ENCODE results near the gene CFL1.

CFL1 gene

DNA sequence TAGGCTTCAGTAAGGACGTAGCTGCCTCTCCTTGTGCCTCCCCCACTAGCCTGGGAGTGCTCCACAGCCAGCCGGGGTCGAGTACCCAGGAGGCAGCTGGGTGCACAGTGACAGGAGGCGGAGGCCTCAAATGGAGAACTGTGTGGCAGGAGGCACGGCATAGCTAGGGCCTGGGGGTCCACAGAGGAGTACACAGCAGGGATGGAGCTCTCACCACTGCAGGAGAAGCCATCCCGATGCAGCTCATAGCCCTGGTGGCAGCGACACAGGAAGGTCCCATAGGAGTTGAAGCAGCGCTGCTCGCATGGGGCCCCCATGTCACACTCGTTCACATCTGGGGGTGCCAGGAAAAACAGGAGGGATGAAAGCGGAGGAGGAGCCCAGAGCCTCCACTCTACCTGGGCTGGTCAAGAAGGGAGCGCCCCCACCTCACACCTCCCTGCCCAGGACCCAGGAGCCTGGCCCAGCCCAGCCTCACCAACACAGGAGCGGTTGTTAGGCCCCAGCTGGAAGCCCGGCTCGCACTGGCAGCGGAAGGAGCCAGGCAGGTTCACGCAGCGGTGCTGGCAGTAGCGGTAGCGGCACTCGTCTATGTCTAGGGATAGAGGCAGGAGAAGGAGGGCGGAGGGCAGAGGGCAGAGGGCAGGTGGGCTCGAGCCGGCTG lies 11.8 kb upstream of the CFL1 start:
- DNase-seq (ENCODE audit: low read depth): no peak

DNA sequence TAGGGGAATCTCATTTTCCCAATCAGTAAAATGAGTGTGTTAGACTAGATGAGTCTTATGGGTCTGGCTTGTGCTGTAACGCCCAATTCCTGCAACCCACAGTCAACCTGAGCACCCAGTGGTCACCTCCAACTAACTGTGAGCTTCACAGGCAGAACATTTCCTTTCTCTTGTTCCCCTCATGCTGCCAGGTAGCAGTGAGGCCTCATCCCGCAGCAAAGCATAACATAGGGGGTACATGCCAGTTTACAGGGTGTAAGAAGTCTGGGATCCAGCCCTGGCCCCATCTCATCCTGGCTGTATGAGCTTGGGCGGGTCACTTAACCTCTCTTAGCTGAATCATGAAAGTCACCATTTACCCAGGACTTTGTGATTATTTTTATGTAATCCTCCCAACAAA lies 10.9 kb upstream of the CFL1 start:
- DNase-seq (ENCODE audit: low read depth): no peak

DNA sequence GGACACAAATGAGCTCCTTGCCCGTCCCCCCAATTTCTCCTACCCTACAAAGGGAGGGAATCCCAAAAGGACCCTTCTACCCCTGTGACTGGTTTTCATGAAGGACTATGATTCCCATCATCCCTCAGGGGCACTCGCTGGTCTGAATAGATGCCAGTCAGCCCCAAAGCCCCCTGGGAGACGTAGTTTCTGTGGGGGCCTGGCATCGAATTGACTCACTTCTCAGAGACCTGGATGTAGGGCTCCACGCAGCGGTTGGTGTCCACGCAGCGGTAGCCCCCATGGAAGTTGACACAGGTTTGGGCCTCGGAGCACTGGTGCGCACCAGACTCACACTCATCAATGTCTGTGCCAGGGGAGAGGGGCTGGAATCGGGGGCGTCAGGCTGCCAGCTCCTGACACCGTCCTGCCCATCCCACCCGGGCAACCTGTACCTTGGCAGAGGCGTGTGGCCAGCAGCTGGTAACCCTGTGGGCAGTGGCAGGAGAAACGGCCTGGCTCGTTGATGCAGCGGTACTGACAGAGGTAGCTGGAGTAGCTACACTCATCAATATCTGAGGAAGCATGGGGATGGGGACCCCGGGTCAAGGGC lies 10.2 kb upstream of the CFL1 start:
- no peak for DNase-seq (ENCODE audit: low read depth)

DNA sequence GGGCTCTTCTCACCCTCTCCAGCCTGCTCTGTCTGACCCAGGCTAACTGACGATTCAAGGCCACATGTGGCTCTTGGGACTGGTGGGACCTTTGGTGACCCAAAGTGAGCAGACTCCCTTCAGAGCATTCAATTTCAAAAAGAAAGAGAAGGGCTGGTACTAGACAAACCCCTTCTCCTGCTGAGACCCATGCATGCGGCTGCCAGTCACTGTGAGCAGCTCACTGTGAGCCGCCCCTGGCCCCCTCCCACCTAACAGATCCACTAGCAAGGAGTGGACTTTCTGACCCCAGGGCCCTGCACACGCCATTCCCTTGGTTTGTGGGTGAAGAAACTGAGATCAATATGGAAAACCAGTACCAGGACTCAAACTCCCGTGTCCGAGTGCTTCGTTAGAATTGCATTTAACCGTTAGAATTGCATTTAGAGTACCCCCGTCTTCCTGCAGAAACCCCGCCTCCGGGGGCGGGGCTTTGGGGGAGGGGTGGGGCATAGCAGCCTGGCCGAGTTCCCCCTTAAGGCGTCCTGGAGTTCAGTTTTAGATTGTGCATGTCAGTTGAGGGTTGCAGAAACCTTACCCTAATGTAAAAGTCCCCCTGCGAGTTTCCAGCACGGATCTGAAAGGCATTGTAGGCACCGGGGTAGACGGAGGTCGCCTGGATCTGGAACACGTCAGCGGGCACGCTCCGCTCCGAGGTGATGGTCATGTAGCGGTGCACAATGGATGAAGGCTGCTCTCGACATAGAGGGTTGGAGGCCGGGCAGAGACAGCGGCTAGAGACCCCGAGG lies 9.5 kb upstream of the CFL1 start:
- DNase-seq (ENCODE audit: low read depth): no peak

DNA sequence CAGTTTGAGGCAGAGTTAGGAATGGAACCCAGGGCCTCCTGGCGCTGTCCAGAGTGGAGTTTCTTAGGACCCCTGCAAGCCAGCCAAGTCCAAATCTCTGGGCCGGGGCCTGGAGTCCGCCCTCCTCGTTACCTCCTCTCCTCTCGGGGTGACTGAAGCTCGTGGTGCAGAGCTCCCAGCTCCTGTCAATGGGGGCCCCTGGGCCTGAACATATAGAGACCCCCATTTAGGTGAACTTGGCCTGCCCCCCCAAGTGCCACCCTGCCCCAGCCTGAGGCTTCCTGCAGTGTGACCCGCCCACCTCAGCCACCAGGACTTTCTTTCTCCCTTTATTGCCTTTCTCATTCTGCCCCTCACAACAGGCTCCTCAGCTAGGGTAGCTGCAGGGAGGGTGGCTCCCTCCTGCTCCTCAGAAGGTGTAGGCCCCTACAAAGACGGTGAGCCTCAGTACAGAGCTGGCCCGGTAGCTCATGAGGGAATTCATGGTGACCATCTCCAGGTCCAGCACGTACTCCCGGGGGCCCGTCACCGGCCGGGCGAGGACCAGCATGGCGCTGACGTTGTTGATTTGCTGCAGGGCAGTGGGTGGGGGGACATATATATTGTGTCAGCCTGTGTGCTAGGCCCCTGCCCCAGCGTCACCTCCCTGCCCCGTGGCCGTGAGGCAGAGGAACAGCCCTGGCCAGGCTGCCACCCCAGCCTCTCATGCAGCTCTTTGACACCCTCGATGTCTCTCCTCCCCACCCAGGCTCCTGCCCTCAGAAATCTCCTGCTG lies 8.7 kb upstream of the CFL1 start:
- DNase-seq (ENCODE audit: low read depth): no peak

DNA sequence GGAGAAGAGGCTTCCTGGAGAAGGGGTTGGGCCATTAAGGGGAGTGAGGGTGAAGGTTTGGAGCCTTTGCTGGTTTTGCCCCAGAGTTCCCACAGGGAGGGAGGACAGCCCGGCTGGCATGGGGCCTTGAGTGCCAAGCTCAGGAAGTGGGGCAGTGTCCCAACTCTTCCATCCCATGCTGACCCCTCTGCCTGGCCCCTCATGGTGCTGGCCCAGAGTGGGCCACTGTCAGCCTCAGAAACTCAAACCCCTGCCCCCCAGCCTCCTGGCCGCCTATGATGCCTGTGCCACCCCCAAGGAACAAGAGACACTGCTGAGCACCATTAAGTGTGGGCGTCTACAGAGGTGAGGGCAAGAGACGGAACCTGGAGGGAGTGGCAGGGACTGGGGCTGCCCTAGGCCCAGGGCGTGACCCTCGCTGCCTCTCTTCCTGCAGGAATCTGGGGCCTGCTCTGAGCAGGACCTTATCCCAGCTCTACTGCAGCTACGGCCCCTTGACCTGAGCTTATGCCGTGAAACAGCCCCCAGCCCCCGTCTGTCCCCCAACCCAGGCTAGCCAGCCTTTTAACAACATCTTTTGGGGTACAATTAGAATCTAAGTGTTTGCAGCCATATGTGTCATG lies 7.7 kb upstream of the CFL1 start:
- DNase-seq (ENCODE audit: low read depth): no peak

DNA sequence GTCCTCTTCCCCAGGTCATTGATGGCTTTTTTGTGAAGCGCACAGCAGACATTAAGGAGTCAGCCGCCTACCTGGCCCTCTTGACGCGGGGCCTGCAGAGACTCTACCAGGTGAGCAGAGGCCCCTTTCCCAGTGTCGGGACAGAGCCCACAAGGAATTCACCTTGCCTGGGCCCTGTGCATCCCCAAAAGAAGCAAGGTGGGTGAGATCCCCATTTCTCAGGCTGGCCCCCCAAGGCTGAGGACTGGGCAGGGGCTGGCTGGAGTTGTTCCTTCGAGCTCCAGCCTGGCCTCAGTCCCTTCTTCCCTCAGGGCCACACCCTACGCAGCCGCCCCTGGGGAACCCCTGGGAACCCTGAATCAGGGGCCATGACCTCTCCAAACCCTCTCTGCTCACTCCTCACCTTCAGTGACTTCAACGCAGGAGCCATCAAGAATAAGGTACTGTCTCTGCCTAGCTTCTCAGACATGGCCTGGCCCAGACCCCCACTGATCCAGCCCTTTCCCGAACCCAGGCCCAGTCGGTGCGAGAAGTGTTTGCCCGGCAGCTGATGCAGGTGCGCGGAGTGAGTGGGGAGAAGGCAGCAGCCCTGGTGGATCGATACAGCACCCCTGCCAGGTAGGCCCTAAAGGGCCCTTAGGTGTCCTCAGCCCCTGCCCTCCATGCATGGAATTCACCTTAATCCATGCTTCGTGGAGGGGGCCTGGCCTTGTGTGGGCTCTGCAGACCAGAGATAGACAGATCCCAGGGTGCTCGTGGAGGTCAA lies 6.9 kb upstream of the CFL1 start:
- no peak for DNase-seq (ENCODE audit: low read depth)

DNA sequence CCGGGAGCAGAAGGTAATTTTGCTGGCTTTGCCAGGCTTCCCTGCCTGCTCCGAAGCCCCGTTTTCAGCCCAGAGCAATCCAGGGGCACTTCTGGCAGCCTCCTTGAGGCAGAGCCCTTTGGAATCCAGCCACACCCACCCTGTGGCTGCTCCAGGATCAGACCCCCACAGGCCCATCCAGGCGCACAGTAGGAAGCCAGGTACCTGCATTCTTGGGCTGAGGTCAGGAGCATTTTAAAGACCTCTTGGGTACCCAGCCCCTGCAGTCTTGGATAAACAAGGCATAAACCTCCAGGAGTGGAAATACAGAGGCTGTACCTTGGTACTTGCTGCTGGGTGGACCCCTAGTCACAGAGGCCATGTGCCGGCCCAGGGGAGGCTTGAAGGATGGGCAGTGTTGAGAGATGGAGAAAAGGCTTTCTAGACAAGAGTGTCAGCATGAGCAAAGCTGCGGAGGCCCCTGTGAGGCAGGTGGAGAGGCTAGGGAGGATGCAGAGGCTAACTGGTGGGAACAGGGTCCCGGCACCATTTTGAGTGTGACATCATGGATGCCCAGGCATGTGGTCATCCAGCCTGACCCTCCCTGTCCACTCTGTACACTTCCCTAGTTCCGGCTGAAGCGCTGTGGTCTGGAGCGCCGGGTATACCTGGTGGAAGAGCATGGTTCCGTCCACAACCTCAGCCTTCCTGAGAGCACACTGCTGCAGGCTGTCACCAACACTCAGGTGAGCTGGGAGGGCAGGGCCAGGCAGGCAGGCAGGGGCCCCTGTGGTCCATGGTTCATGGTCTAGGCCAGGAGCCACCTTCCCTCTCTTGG lies 6.1 kb upstream of the CFL1 start:
- DNase-seq (ENCODE audit: low read depth): no peak

DNA sequence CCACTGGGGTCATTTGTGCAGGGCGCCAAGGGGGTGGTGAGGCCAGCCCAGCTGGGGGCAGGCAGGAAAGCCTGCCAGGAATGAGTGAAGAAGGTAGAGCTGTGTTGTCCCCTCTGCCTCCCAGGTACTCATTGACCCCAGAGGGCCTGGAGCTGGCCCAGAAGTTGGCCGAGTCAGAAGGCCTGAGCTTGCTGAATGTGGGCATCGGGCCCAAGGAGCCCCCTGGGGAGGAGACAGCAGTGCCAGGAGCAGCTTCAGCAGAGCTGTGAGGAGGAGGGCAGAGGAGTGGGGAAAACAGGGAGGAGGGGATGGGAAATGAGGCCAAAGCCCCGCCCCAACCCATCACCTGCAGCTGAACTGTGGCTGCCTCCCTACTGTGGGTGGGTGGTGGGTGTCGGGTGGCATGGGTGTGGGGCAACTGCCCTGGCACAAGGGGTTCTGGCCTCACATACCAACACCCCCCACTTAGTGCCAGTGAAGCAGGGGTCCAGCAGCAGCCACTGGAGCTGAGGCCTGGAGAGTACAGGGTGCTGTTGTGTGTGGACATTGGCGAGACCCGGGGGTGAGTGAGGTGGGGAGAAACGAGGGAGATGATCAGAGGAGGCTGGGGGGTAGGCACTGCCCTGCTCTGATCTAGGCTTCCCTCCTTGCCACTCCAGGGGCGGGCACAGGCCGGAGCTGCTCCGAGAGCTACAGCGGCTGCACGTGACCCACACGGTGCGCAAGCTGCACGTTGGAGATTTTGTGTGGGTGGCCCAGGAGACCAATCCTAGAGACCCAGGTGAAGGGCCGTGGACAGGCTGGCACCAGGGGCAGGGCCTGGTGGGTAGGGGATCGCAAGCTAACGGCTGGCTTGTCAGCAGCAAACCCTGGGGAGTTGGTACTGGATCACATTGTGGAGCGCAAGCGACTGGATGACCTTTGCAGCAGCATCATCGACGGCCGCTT lies 5.2 kb upstream of the CFL1 start:
- DNase-seq (ENCODE audit: low read depth): no peak

DNA sequence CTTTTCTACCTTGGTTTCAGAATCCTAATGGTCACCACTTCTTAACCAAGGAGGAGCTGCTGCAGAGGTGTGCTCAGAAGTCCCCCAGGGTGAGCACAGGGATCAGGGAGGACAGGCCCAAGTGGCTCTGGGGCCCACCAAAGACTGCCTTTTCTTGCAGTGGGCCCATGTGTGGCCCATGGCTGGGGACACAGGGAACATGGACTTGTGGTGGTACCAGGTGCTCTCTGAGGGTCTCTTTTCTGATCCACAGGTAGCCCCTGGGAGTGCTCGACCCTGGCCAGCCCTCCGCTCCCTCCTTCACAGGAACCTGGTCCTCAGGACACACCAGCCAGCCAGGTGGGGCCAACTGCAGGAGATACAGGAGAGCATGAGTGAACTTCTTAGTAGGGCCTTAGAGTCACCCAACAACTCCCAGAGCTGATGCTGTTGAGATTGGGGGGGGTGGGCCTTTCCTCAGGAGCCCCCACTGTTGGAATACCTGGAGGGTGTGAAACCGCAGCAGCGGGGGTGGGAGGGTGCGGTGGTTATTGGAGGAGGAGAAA lies 4.3 kb upstream of the CFL1 start:
- DNase-seq (ENCODE audit: low read depth): no peak

DNA sequence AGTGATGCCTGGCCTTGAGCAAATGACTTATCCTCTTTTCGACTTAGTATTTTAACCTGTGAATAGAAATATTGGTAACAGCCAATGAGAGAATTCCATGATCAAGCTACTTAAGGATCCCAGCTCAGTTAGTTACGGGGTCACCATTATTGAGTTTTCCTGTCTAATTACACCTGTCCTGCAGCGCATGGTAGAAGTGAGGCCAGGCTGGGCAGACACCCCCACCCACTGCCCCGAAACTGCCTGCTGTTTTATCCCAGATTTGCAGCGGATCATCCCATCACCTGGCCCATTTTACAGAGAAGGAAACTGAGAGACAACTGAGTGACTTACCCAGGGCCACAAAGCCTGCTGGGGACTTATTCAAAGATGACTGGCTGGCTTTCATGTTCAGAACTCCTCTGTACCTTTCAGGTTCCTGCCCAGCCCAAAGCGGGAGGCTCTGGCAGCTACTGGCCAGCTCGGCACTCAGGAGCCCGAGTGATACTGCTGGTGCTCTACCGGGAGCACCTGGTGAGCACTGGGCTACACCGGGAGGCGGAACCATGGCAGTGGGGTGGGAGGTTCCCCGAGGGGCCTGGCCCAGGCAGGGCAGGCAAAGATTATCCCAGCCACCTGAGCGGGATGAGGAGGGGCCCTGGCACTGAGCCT lies 3.7 kb upstream of the CFL1 start:
- no peak for DNase-seq (ENCODE audit: low read depth)

DNA sequence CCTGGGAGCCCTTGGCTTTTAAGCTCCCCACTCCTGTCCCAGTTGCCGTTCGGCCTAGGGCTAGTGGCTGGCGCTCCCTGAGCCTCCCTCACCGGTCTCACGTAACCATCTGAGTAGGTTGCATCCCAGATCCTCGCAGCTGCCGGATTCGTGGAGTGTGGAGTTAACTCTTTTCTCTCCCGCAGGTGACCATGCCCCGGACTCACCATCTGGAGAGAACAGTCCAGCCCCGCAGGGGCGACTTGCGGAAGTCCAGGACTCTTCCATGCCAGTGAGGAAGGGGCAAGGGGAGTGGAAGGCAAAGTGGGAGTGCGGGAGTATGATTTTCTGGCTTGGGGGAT lies 3.2 kb upstream of the CFL1 start:
- no peak for DNase-seq (ENCODE audit: low read depth)

DNA sequence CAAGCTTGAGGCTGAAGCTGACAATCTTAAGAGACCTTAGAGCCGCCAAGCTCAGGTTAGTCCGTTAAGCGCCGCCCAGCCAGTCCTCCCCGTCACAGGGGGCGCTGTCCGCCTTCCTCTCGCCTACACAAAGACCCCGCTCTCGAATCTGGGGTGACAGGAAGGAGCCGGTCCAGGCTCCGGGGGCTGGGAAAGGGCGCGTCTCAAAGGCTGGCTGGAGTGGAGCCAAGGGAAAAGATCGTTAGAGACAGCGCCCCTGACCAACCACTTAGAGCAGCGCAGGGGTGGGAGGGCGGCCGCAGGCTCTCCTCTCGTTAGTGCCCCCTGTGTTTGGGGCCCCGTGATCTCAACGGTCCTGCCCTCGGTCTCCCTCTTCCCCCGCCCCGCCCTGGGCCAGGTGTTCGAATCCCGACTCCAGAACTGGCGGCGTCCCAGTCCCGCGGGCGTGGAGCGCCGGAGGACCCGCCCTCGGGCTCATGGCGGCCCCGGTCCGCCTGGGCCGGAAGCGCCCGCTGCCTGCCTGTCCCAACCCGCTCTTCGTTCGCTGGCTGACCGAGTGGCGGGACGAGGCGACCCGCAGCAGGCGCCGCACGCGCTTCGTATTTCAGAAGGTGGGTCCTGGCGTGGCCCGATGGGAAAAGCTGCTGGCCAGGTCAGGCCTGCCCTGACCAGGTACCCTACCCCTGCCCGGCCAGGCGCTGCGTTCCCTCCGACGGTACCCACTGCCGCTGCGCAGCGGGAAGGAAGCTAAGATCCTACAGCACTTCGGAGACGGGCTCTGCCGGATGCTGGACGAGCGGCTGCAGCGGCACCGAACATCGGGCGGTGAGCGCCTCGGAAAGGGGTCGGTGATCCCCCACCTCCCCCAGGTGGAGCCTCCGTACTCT lies 2.5 kb upstream of the CFL1 start, which contains the start of gene MUS81:
TSS of gene MUS81 (plus strand) at position 156 of the 887 bp plus-strand sequence. CDS start at position 477, 321 bp downstream.
- peak; percentile 99 for DNase-seq (ENCODE audit: low read depth)

DNA sequence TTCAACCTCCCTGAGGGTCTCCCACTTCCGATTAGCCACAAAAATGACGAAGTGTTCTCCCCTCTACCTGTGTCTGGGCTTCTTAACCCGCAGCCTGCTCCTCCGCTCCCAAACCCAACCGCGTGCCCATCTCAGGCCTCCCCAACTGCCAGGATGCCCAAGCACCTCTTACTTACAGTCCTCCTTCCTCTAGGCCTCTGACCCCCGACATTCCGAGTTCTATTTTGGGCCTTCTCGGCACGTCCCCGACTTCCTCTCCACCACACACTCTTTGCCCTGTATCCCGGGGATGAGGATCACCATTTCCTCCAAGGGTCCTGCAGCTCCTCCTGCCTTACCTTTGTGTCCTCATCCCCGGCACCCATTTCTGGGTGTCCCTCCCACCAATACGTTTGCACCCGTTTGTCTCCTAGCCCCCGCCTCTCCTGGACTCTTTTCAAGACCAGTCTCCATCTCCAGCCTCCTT lies 1.9 kb upstream of the CFL1 start:
- DNase-seq (ENCODE audit: low read depth): no peak

DNA sequence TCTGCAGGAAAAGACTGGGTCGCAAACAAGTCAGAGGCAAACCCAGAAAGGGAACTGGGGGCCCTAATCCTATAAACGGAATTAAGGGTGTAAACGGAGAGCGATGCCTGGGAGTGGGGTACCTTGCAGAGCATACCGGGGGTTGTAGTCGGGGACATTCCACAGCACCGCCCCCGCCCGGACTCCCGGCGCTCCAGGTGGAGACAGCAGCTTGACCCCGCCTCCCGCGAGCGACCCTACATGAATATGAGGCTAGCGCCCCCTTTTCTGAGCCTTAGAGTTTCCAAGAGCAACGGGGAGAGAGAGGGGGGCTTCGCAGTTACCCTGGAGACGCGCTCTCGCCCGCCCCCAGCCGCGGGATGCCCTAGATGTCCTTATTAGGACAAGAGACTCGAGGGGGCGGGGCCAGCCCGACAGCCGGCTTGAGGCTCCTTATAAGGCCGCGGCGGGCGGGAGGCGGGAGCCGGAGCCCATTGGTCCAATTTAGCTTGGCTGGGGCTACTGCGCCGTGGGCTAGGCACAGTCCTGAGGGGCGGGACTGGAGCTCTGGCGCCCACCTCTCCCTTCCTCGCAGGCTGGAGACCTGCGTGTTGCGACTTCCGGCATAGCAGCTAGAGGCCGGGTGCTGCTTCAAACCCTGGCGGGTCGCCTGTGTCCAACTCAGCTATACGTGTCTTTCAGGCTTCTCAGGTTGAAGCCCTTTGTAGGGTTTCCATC lies 1.3 kb upstream of the CFL1 start:
- DNase-seq (ENCODE audit: low read depth): peak; percentile 99

DNA sequence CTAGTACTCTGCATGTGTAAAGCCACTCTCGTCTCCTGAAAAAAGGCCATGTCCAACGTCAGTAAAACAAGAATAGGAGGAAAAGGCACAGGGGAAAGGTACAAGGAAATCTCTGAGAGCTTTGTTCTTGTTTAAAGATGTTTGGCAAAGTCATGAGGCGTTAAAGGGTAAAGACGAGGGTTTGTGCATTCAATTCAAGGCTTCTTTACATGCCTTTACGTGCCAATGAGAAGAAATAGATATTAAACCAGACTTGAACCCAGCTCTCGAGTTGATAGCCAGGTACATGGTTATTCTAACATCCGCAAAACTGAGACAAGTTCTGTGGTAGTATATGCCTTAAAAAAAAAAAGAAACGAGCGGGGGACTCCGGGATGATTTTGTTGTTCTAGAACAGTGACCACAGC lies 704 bp upstream of the CFL1 start:
- DNase-seq (ENCODE audit: low read depth): no peak

DNA sequence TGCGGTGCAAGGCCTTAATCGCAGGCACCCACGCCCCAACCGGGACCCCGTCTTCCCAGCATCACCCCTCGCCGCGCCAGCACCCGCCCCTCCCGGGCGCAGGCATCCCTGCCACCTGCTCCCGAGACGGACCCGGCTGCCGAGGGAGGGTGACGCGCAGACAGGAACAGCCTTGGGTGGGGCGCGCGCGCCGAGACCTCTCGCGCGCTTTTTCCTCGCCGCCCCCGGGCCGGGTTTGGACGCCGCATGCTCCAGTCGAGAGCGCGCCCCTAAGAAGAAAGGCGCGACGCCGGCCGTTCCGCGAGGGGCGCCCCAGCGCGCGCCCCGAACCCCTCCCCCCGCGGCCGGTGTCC lies 504 bp downstream of the CFL1 start:
- DNase-seq (ENCODE audit: low read depth): no peak

Data from CMK (cell line).